Cerebellar cortex (tissue), 1 donor: ENCODE measurements around the gene ACTG1.

Experiments used
- DNase-seq: peaks from one replicate; pipeline ENCODE4 v3.0.0-alpha.2; 2015; ENCODE audit warnings: low spot score

ACTG1 gene

GRCh38 chr17:81545160-81545949 is 32.8 kb upstream of the ACTG1 start:
- no peak for DNase-seq

DNA sequence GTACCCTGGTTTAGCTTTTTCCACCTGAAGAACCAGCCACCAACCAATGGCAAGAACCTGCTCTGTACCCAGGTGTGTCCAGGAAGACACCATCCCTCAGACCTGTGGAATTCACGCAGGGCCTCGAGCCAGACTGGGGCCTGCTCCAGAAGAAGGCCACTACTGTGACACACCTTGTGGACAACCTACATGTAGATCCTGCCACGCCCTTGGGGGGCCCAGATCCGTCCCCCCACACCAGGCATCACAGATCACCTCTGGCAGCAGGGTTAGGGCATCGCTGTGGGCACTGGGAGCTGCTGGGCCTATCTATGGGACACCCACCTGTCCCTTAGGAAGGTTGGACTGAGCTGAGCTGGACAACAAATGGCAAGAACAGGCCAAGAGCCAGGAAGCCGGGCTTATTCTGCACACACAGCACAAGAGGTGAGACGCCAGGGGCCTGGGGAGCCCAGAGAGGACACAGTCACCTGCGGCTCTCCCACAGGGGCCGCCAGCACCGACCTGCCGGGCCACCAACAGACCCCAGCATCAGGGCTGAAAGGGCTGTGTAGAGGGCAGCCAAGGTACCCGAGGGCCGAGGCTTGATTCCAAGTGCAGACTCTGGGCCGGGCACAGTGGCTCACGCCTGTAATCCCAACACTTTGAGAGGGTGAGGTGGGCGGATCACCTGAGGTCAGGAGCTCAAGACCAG is 31.8 kb upstream of the ACTG1 start:
- no peak for DNase-seq

DNA sequence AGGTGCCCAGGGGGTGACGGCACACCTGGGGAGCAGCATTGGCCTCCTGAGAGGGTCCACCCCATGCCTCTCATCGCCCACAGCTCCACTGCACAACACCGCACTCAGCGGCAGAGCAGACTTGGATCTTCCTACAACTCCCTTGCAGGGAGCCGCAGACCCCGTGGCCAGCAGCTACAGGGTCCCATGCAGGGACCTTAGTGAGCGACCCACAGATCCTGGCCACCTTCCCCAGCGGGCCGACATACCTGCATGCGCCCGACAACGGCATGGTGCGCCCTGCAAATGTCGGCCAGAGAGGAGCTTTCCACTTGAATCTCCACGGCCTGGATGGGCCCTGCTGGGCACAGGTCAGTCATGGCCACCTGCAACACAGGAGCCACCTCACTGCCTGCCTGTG is 31.2 kb upstream of the ACTG1 start:
- DNase-seq: no peak

- DNase-seq: peak; percentile 38
These were observed 30.7 kb upstream of the ACTG1 start for GRCh38 chr17:81543339-81543675.

DNA sequence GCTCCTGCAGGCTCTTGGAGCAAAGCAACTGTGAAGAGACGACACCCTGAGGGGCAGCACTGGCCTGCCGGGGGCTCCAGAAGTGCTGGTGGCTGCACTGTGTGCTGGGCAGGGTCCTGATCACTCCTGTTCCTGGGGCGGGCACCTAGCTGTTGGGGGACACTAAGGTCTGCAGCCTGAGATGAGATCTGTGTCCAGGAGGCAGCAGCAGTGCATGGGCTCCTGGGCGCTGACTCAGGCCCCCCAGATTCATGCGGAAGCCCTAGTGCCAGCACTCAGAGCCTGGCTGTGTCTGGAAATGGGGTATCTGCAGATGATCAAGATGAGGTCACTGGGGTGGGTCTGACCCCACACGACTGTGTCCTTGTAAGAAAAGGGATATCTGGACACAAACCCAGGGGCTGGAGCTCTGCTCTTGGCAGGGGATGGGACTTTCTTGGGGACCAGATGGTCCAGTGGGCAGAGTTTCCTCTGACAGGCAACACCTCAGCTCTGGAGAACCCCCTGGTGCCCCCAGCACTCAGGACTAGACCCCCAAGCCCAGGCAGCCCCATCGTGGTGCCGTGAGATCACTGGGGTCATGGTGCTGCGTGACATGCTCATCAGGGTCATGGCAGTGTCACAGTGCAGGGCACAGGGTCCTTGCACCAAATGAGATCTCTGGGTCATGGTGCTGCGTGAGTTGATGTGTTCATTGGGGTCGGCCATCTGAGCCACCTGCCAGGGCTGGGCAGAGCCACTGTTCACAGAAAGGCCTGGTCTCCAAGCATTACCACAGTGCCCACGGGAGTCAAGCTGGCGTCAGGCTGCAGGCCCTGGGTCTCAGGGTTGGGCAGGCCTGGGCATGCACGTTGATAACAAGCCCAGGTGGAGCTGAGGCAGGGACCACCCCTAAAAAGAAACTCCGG is 30.1 kb upstream of the ACTG1 start:
- no peak for DNase-seq

DNA sequence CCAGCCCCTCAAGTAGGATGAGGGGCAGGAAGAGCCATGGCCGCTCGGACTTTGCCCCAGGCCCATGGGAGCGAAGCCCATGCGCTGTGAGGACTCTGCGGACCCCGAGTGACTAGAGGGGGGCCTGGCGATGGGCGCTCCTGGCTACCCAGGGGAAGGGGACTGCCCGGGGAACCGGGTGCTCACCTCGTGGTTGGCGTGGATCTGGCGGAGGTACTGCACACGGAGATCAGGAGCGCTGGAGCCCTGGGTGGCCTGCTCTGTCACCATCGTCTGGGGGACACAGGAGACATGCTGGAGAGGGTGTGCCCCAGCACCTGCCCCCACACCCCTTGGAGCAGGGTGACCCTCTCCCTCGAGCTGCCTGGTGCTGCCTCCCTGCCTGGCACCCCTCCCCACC is 28.5 kb upstream of the ACTG1 start:
- no peak for DNase-seq

DNA sequence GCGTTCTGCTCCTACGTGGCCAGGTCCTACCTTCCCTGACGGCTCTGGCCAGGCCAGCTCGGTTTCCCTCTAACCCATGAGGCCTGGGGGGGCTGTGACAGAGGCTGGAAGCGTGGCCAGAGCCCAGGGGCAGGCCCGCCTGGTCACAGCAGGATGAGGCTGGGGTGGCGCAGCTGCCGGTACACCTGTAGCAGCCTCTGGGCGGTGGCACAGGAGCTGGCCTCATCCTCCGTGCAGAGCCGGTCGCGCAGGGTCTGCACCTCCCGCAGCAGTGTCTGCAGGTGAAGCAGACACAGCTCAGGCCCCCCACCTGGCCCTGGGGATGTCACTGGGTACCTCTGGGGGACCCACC is 28.1 kb upstream of the ACTG1 start:
- no peak for DNase-seq

DNA sequence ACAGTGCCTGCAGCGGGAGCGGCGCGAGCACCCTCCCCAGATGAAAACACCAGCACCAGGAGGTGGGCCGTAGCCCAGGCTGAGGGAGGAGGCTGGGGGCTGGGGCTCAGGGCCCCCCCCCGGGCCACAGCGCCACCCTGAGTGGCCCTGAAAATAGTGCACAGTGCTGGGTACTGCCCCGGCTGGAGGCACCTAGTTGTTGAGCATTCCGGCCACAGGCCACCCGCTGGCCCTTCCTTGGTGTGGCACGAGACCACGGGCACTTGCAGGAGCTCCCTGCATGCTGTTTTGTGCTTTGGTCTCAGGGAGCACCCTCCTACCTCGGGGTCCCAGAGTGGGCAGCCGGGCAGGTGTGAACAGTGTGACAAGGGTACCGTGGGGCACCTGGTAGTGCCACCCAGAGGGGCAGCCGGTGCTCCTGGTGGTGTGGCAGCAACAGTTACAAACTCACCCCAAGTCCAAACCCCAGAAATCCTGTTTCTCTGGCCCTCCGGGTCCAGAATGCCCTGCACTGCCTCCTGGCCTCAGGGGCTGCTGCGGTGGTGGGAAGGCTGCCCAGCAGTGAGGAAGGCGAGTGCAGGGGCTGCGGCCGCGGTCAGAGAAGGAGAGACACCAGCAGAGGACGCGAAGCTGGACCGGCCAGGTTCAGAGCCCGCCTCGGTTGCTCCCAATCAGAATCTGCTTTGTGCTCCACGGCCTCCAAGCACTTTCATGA is 27.5 kb upstream of the ACTG1 start:
- no peak for DNase-seq

DNA sequence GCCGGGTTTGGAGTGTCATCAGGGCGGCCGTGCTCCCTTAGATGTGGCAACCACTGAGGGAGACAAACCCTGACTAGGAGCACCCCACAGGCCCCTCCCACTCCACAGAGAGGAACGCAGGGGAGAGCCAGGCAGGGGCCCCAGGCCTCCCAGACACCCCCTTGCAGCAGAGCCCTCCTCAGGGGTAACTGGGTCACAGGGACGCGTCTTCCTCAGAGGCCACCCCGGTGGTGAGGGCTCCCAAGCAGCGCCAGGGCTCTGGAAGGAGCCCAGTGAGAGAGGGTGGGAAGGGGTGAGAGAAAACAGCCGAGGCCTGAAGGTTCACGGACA is 26.9 kb upstream of the ACTG1 start:
- DNase-seq: no peak

DNA sequence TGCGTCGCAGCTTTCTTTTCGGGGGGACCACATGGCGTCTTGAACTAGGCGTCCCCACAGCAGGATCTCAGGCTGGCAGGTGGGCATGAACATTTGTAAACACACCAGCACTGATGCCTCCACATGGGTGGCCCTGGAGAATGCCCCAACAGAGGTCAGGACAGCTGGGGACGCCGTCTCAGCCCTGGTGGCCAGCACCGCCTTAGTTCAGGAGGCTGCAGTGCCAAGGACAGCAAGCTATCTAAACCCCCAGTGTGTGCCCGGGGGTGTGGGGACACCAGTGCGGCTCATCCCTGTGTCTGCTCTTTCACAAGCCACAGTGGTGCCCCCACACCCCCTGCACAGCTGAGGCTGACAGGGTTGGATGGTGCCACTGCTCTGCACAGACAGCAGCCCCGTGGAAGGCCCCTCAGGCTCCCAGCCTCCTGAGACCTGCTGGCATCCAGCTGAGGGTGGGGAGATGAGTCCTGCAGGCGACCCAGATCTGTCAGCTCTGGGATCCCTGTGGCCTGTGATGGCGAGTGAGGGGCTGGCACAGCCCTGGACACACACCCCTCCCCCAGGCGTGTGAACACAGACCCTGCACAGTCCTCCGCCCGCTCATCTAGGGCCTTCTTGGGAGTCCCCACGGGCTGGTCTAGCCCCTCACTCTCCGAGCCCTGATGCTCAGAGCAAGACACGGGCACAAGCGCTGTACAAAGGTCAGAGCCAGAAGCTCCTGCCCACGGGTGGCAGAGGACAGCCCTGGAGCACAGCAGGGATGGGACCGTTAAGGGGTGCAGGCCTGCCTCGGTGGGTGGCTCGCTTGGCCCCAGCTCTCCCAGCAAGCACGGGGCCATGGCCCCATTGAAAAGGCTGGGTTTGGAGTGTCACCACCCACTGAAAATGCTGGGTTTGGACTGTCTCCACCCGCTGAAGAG is 26.3 kb upstream of the ACTG1 start:
- no peak for DNase-seq

DNA sequence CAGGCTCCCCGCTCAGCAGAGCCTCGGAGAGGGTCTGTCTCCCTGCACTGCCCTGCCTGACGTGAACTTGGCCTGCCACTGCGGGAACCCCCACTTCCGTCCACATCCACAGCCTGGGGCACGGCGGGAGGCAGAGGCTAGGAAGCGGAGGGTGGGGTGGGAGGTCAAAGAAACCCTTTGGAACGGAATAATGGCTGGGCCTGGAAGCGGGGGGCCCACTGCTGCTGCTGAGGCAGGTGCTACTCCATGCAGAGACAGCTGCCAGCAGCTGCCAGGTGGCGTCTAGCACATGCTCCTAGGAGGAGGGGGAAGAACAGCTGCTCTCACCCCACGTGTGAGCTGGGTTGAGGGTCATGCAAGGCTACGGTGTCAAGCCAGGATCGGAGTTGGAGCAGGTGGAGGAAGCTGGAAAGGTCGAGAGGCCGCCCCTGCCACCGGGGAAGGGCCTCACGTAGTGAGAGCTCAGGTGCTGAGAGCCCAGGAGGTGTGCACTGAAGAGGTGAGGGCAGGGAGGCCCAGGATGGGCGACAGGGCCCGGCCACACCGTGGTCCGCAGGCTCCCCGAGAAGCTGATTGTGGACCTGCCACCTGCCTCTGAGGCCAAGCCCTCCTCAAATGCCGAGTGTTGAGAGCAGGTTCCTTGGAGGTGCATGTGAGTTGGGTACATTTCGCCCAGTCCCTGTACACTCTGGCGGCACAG is 25.4 kb upstream of the ACTG1 start:
- DNase-seq: no peak

DNA sequence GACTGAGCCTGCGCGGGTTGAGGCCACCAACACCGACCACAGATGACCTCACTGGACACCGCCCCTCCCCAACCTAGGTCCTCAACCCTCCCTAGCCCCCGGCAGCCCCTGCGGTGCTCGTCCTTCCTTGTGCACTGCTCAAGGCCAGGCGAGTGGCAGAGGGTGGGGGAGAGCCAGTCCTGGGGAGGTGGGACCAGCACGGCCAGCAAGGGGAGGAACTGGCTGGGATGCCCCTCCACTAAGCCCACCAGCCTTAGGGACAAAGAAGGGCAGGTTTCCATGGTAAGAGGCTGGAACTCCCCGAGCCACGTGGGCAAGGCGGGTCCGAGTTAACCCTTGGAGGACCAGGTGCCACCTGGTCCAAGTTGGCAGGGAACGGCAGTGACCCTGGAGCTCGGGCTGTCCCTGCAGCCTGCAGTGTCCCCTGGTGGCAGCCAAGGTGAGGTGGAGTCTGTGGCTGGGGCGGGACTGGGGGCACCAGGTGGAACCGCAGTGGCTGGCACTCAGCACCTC is 24.8 kb upstream of the ACTG1 start:
- peak; percentile 59 for DNase-seq

- DNase-seq: no peak
These were observed 24.0 kb upstream of the ACTG1 start for GRCh38 chr17:81536299-81537290.

- DNase-seq: no peak
These were observed 23.1 kb upstream of the ACTG1 start for GRCh38 chr17:81535480-81536298.

- DNase-seq: no peak
These were observed 22.4 kb upstream of the ACTG1 start for GRCh38 chr17:81535007-81535328.

GRCh38 chr17:81534157-81535006 is 21.8 kb upstream of the ACTG1 start:
- no peak for DNase-seq

DNA sequence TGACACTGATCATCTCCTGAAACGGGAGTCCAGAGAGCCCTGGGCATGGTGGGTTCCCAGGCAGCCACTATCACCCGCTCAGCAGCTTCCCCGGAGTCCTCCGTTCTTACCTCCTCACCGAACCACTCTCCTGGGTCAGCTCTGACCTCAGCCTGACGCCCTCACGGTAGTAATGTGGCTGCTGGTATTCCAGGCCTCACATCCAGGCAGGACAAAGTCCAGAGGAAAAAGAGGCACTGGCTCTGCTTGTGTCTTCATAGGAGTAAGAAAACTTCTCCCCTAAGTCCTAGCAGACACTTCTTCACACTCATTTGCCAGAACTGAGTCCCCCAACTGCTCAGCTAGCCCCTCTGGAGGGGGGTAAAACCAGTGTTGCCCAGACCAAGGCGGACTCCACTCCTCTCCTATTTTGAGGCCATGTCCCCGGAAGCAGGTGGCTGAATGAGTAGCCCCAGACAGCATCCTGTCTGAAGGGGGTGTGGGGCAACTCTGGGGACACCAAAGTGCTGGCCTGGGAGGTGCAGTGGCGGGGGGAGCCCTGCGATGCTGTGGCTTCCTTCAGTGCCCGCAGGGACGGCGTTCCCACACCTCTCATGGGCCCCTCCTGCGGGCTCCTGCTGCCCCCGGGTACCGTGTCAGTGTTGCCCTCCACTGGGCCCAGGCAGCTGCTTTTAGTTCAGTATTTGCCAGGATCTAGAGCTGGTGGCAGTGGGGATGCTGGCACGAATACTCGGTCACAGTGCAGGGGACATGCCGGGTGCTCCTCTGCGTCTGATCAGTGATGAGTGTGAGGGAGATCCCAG is 20.9 kb upstream of the ACTG1 start:
- DNase-seq: no peak
